ENCODE measurements around the gene SETD2. TPM values are rescaled to one million over a fixed set of nuclear protein-coding genes. Genes with fewer than 3 reads are reported as not detected.

SETD2 gene
- total and polyA plus RNA-seq, 2 of the 8 experiments (the other 6 are each of a cell fraction or from before 2014, with no cell fraction given), result 15.7 to 46.3 TPM

DNA sequence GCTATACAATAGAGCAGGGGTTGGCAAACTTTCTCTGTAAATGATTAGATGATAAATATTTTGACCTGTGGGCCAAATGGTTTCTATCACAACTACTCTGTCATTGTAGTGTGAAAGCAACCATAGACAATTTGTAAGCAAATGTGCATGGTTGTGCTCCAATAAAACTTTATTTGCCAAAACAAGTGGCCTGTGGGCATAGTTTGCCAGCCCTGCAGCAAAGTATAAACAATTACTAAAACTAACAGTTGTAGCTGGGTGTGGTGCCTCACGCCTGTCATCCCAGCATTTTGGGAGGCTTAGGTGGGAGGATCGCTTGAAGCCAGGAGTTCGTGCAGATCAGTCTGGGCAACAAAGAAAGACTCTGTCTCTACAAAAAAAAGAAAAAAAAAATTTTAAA, 122.8 kb downstream of the SETD2 start:
- Histone ChIP-seq H2AFZ (ENCODE audit: low read length) (no peak overlapping the region), H2BK15ac (ENCODE audit: low read length) (no peak overlapping the region), H4K8ac (ENCODE audit: extremely low read depth, insufficient read depth, low read length) (no peak overlapping the region), H2BK120ac (replicated peaks; ENCODE audit: low read depth, low read length) (no peak overlapping the region), H3K56ac (replicated peaks; ENCODE audit: insufficient read length, low read depth, low read length) (no peak overlapping the region), H3K23ac (ENCODE audit: insufficient read length) (no peak overlapping the region), H2AK5ac (ENCODE audit: low read depth, low read length) (no peak overlapping the region), H3K4me2 (ENCODE audit: insufficient read depth in 1 of 2, low read depth in 2 of 2, low read length in 2 of 2) (no peak overlapping the region), H4K20me1 (replicated peaks in 1 of 2; ENCODE audit: control insufficient read depth in 1 of 2, insufficient read depth in 2 of 2, low read length in 2 of 2) (no peaks in the 10 kb centered on the region), H3K4me1 (replicated peaks in 1 of 4; ENCODE audit: control insufficient read depth in 3 of 4, insufficient read depth in 4 of 4, low read length in 3 of 4) (no peaks in the 10 kb centered on the region), H3K79me1 (ENCODE audit: low read depth, low read length) (no peaks in the 10 kb centered on the region), H3K23me2 (ENCODE audit: low read depth, low read length) (no peaks in the 10 kb centered on the region), H2BK5ac (ENCODE audit: low read depth, low read length) (no peak overlapping the region), H3K9ac (replicated peaks in 1 of 4; ENCODE audit: extremely low read depth in 1 of 4, low read depth in 3 of 4, low read length in 3 of 4) (no peak overlapping the region), H4K91ac (replicated peaks; ENCODE audit: insufficient read length, low read length) (no peak overlapping the region), H3K36me3 (ENCODE audit: control insufficient read depth in 2 of 4, insufficient read depth in 4 of 4, low read length in 3 of 4) (peaks cover 5 to 52% (median 32%) of the 10 kb centered on the region in 4 experiments), H3K4me3 (ENCODE audit: extremely low read depth in 1 of 4, insufficient read depth in 2 of 4, low read depth in 3 of 4, low read length in 4 of 4) (no peak overlapping the region), H3K27ac (ENCODE audit: low read depth, low read length) (no peak overlapping the region), H3K14ac (ENCODE audit: insufficient read length) (no peak overlapping the region), H3K27me3 (replicated peaks in 1 of 4; ENCODE audit: control insufficient read depth in 3 of 4, extremely low read depth in 1 of 4, insufficient read depth in 3 of 4, low read length in 3 of 4) (no peaks in the 10 kb centered on the region), H3K79me2 (ENCODE audit: control insufficient read depth in 1 of 2, insufficient read depth in 2 of 2, low read length in 2 of 2) (no peaks in the 10 kb centered on the region), H3K4ac (replicated peaks; ENCODE audit: insufficient read length, low read depth, low read length) (no peak overlapping the region), H3K18ac (ENCODE audit: extremely low read depth, low read length) (no peak overlapping the region), H2BK12ac (ENCODE audit: low read depth, low read length) (no peak overlapping the region), H4K5ac (ENCODE audit: insufficient read length, low read depth, low read length) (no peak overlapping the region), H3K9me3 (ENCODE audit: insufficient read depth in 2 of 2, low read depth in 1 of 2, low read length in 1 of 2) (no peaks in the 10 kb centered on the region), H2BK20ac (ENCODE audit: low read length) (no peak overlapping the region)
- TF ChIP-seq RXRA (IDR thresholded peaks at IDR 0.05; ENCODE audit: insufficient read depth, low read depth, low read length) (no peak), SAP30 (IDR thresholded peaks at IDR 0.05; ENCODE audit: insufficient read depth, insufficient replicate concordance, low read length) (no peak), TEAD4 (IDR thresholded peaks at IDR 0.05; ENCODE audit: low read depth, low read length) (no peak), SIRT6 (IDR thresholded peaks at IDR 0.05; ENCODE audit: low read length) (no peak)
- TF ChIP-seq, protein P1, sequence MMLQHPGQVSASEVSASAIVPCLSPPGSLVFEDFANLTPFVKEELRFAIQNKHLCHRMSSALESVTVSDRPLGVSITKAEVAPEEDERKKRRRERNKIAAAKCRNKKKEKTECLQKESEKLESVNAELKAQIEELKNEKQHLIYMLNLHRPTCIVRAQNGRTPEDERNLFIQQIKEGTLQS (IDR thresholded peaks at IDR 0.05; ENCODE audit: insufficient read depth, low read depth, low read length), result no peak
- DNase-seq (ENCODE audit: low read depth in 1 of 2, low spot score in 2 of 2) (no peak), FAIRE-seq (no peak)
- WGBS, 2 experiments (ENCODE audit: extremely low coverage in 1 of 2, insufficient coverage in 1 of 2, insufficient read length in 1 of 2, insufficient replicate concordance in 2 of 2, low coverage in 1 of 2, low lambda C conversion rate in 2 of 2, missing lambda C conversion rate in 1 of 2), result 95% methylated on average over 3 of the region's 3 CpGs; no CpG with 5 or more reads in 1 of the 2 experiments
- POLR2A ChIA-PET (ENCODE audit: partially characterized antibody), result no interaction called here
- CTCF ChIA-PET (ENCODE audit: partially characterized antibody), result interaction anchor here (0.7 to 1.1 kb wide), 4 partner anchors 9 to 152 kb away, joined by 3 read pairs; no protein-coding TSS in a partner anchor

Measured in H1 (cell line).